ENCODE measurements around the gene IL18BP.

The IL18BP gene

DNA sequence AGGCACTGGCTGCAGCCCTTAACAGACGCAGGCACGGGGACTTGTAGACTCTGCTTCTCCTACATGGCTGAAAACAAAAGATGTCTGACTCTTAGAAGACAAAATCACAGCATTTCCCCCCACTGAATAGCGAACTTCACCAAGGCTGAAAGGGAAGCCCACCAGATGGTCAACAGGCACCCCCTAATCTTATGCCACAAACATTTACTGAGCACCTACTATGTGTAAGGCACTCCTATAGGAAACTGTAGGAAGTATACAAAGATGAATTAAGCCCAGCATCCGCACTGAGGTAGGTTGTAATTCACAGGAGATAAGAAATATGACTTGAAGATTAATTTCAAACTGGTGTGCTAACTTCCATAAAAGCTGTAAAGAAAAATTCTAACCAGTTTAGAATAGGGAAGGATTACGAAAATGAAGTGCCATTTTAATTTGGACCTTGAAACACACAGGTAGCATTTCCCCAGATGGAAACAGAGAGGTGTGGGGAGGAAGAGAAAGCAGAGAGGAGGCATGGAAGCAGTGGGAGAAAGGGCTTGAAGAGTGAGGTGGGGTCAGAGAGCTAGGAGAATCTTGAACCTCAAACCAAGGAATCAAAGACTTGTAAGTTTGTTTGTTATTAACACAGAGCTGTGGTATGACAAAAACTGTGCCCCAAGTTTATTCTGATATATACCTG is 43.5 kb downstream of the IL18BP start:
- H3K27me3 ChIP-seq (ENCODE audit: control insufficient read depth in 2 of 2, insufficient read depth in 2 of 2, low read length in 2 of 2), result no peaks in the 10 kb centered on the region
- H3K9me3 ChIP-seq (ENCODE audit: control insufficient read depth in 2 of 2, low read length in 2 of 2), result no peaks in the 10 kb centered on the region
- peak overlapping the region; percentile 84 for H3K9ac ChIP-seq (ENCODE audit: low read depth in 1 of 2, low read length in 2 of 2)
- peak overlapping the region; percentile 89 to 97 for H3K27ac ChIP-seq (ENCODE audit: low read depth in 2 of 2, low read length in 2 of 2)
- H3K36me3 ChIP-seq (ENCODE audit: control insufficient read depth in 2 of 2, insufficient read depth in 2 of 2, low read length in 2 of 2), result no peaks in the 10 kb centered on the region
- peak overlapping the region; percentile 78 to 89 for H3K4me3 ChIP-seq (ENCODE audit: low read length in 2 of 2)
- peaks cover 42 to 45% of the 10 kb centered on the region in 2 donors for H3K4me1 ChIP-seq (ENCODE audit: control insufficient read depth in 2 of 2, insufficient read depth in 2 of 2, low read length in 2 of 2)

DNA sequence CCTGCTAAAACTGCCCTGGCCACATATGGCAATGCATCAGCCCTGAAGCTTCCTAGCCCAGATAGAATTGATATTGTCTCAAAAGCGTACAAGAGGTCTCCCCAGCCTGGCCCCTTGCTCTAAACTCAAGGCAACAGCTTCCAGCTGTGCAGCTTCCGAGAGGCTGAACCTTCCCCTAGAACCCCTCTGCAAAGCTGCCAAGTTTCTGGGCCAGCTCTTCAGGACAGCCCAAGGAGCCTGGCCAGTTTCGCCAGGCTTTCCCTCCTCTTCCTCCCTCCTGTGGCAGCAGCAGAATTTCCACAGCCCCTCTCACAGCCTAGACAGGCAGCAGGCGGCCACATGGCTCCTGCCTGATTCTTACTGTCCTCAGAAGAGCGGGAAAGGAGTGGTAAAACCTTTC is 47.1 kb downstream of the IL18BP start:
- H3K4me3 ChIP-seq (ENCODE audit: low read length in 2 of 2), result no peak overlapping the region
- peaks cover 14 to 19% of the 10 kb centered on the region in 2 donors for H3K4me1 ChIP-seq (ENCODE audit: control insufficient read depth in 2 of 2, insufficient read depth in 2 of 2, low read length in 2 of 2)
- no peak overlapping the region for H3K27ac ChIP-seq (ENCODE audit: low read depth in 2 of 2, low read length in 2 of 2)
- H3K36me3 ChIP-seq (ENCODE audit: control insufficient read depth in 2 of 2, insufficient read depth in 2 of 2, low read length in 2 of 2), result peaks cover 3% of the 10 kb centered on the region in 2 donors
- no peaks in the 10 kb centered on the region for H3K27me3 ChIP-seq (ENCODE audit: control insufficient read depth in 2 of 2, insufficient read depth in 2 of 2, low read length in 2 of 2)
- no peaks in the 10 kb centered on the region for H3K9me3 ChIP-seq (ENCODE audit: control insufficient read depth in 2 of 2, low read length in 2 of 2)
- H3K9ac ChIP-seq (ENCODE audit: low read depth in 1 of 2, low read length in 2 of 2), result no peak overlapping the region

DNA sequence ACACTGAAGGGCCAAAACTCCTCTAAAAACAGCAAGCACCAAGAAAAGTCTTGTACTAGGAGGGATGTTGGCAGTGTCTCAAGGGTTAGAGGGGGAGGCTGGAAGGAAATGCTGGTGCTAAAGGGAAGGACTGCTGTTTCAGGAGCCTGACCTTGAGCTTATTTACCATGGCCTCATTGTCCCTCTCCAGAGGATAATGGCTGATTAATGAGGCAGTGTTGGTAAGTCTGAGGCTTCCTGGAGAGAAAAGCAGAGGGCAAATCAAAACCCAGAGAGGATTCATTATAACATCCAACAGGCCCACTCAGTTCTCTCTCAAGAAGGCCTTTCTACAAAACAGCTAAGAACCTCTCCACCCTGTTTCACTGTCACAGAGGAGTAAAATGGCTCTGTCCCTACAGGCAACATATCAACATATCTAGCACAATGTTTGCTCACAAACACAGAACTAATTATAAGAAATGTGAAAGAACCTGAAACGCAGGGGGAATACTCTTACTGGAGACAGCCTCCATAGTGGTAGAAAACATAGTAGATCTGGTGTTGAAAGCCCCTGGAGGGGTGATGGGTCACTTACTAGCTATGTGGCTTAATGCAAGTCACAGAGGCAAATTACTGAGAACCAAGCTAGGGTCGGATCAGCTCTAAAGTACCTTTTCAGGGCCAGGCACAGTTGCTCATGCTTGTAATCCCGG is 50.2 kb downstream of the IL18BP start:
- Histone ChIP-seq H3K27ac (ENCODE audit: low read depth in 2 of 2, low read length in 2 of 2) (no peak overlapping the region), H3K9me3 (ENCODE audit: control insufficient read depth in 2 of 2, low read length in 2 of 2) (no peaks in the 10 kb centered on the region), H3K4me3 (ENCODE audit: low read length in 2 of 2) (no peak overlapping the region), H3K27me3 (ENCODE audit: control insufficient read depth in 2 of 2, insufficient read depth in 2 of 2, low read length in 2 of 2) (no peaks in the 10 kb centered on the region), H3K4me1 (ENCODE audit: control insufficient read depth in 2 of 2, insufficient read depth in 2 of 2, low read length in 2 of 2) (no peaks in the 10 kb centered on the region), H3K9ac (ENCODE audit: low read depth in 1 of 2, low read length in 2 of 2) (no peak overlapping the region), H3K36me3 (ENCODE audit: control insufficient read depth in 2 of 2, insufficient read depth in 2 of 2, low read length in 2 of 2) (peaks cover 3% of the 10 kb centered on the region in 2 donors)

Data from mucosa of rectum (tissue), 2 donors.